H1 (cell line): ENCODE measurements around the gene HMCN2. TPM values are rescaled to one million over a fixed set of nuclear protein-coding genes. Genes with fewer than 3 reads are reported as not detected.

ENCODE experiments used
- CTCF ChIA-PET: fragments of 300-600 bp; sonication (Branson Sonifier 250); formaldehyde crosslinking; loops from one replicate; lab custom pipeline; 2021; ENCODE audit not compliant: partially characterized antibody; lab: Charles Lee
- POLR2A ChIA-PET: fragments of 300-600 bp; sonication (Branson Sonifier 250); formaldehyde crosslinking; loops from one replicate; lab custom pipeline; 2021; ENCODE audit warnings: inconsistent platforms; ENCODE audit not compliant: partially characterized antibody; lab: Charles Lee
- DNase-seq, 2 experiments: peaks; one replicate each; pipeline versions ENCODE4 v3.0.0 to v3.0.0-alpha.2; 2010 to 2022; ENCODE audit warnings: low spot score in 2 of 2, low read depth in 1 of 2, mixed read lengths in 1 of 2
- FAIRE-seq: peaks from 2 replicates; lab custom pipeline; 2011; peaks lifted over from hg19 to GRCh38; lab: Jason Lieb, UNC
- H2AFZ ChIP-seq: 2 replicates; pipeline ENCODE4 v1.8.1; 2012; ENCODE audit warnings: low read length, inconsistent platforms
- H2AK5ac ChIP-seq: 2 replicates; pipeline ENCODE4 v1.6.1; 2013; ENCODE audit warnings: low read depth, low read length
- H2BK120ac ChIP-seq: replicated peaks from 2 replicates; pipeline ENCODE3; 2013; ENCODE audit warnings: low read depth, low read length, inconsistent platforms
- H2BK12ac ChIP-seq: 2 replicates; pipeline ENCODE4 v1.6.1; 2013; ENCODE audit warnings: low read depth, low read length
- H2BK15ac ChIP-seq: 2 replicates; pipeline ENCODE4 v1.6.1; 2013; ENCODE audit warnings: low read length
- H2BK20ac ChIP-seq: 2 replicates; pipeline ENCODE4 v1.6.1; 2013; ENCODE audit warnings: low read length
- H2BK5ac ChIP-seq: 2 replicates; pipeline ENCODE4 v1.6.1; 2013; ENCODE audit warnings: low read depth, low read length
- H3K14ac ChIP-seq: 2 replicates; pipeline ENCODE4 v1.6.1; 2013; ENCODE audit warnings: inconsistent platforms; ENCODE audit not compliant: insufficient read length
- H3K18ac ChIP-seq: 2 replicates; pipeline ENCODE4 v1.6.1; 2013; ENCODE audit warnings: low read length; ENCODE audit errors: extremely low read depth
- H3K23ac ChIP-seq: 2 replicates; pipeline ENCODE4 v1.6.1; 2013; ENCODE audit warnings: inconsistent platforms; ENCODE audit not compliant: insufficient read length
- H3K23me2 ChIP-seq: 2 replicates; pipeline ENCODE4 v1.6.1; 2013; ENCODE audit warnings: low read depth, low read length
- H3K27ac ChIP-seq: 2 replicates; pipeline ENCODE4 v1.6.1; 2011; ENCODE audit warnings: low read depth, low read length, inconsistent platforms
- H3K27me3 ChIP-seq, 4 experiments: replicated peaks in 1 of 4; 1 replicate in 1 of 4; 2 replicates in 3 of 4; pipeline versions ENCODE4 v1.6.1 to v1.8.1; 2011 to 2013; ENCODE audit warnings: low read length in 3 of 4, mild to moderate bottlenecking in 3 of 4, inconsistent platforms in 2 of 4, mixed read lengths in 2 of 4, moderate library complexity in 1 of 4; ENCODE audit not compliant: control insufficient read depth in 3 of 4, insufficient read depth in 3 of 4; ENCODE audit errors: extremely low read depth in 1 of 4
- H3K36me3 ChIP-seq, 4 experiments: 2 replicates each; pipeline versions ENCODE4 v1.6.1 to v1.8.1; 2011 to 2013; ENCODE audit warnings: mild to moderate bottlenecking in 4 of 4, low read length in 3 of 4, moderate library complexity in 2 of 4, control low read depth in 1 of 4, inconsistent platforms in 1 of 4; ENCODE audit not compliant: insufficient read depth in 4 of 4, control insufficient read depth in 2 of 4
- H3K4ac ChIP-seq: replicated peaks from 2 replicates; pipeline ENCODE3; 2013; ENCODE audit warnings: low read length, low read depth, mixed read lengths, inconsistent platforms; ENCODE audit not compliant: insufficient read length
- H3K4me1 ChIP-seq, 4 experiments: replicated peaks in 1 of 4; 1 replicate in 1 of 4; 2 replicates in 3 of 4; pipeline versions ENCODE4 v1.6.1 to v1.8.1; 2011 to 2013; ENCODE audit warnings: low read length in 3 of 4, inconsistent platforms in 2 of 4, mixed read lengths in 1 of 4; ENCODE audit not compliant: insufficient read depth in 4 of 4, control insufficient read depth in 3 of 4
- H3K4me2 ChIP-seq, 2 experiments: 2 replicates each; pipeline versions ENCODE4 v1.6.1 to v1.8.1; 2011 to 2013; ENCODE audit warnings: low read depth in 2 of 2, low read length in 2 of 2, control low read depth in 1 of 2, inconsistent platforms in 1 of 2, mild to moderate bottlenecking in 1 of 2; ENCODE audit not compliant: insufficient read depth in 1 of 2
- H3K4me3 ChIP-seq, 4 experiments: fragments of 200-600, 300-600 bp in 1 of 4; sonication (generic), shearing (Covaris generic), sonication (Bioruptor Twin) in 1 of 4; 2 replicates each; pipeline versions ENCODE4 v1.5.1 to v1.8.1; 2011 to 2016; ENCODE audit warnings: low read length in 4 of 4, low read depth in 3 of 4, control low read depth in 2 of 4, inconsistent platforms in 2 of 4, mild to moderate bottlenecking in 2 of 4, mixed read lengths in 1 of 4, moderate library complexity in 1 of 4; ENCODE audit not compliant: insufficient read depth in 2 of 4; ENCODE audit errors: extremely low read depth in 1 of 4
- H3K56ac ChIP-seq: replicated peaks from 2 replicates; pipeline ENCODE3; 2013; ENCODE audit warnings: low read depth, mild to moderate bottlenecking, mixed read lengths, low read length, inconsistent platforms; ENCODE audit not compliant: insufficient read length
- H3K79me1 ChIP-seq: 2 replicates; pipeline ENCODE4 v1.6.1; 2013; ENCODE audit warnings: low read depth, low read length, control low read depth
- H3K79me2 ChIP-seq, 2 experiments: 2 replicates each; pipeline versions ENCODE4 v1.6.1 to v1.8.1; 2012 to 2013; ENCODE audit warnings: low read length in 2 of 2, mild to moderate bottlenecking in 2 of 2, inconsistent platforms in 1 of 2; ENCODE audit not compliant: insufficient read depth in 2 of 2, control insufficient read depth in 1 of 2
- H3K9ac ChIP-seq, 4 experiments: replicated peaks in 1 of 4; 1 replicate in 1 of 4; 2 replicates in 3 of 4; pipeline versions ENCODE4 v1.6.1 to v1.8.1; 2011 to 2013; ENCODE audit warnings: low read depth in 3 of 4, low read length in 3 of 4, control low read depth in 2 of 4, mild to moderate bottlenecking in 2 of 4, moderate library complexity in 2 of 4, inconsistent platforms in 1 of 4; ENCODE audit errors: extremely low read depth in 1 of 4
- H3K9me3 ChIP-seq, 2 experiments: 2 replicates each; pipeline versions ENCODE4 v1.6.1 to v1.8.1; 2012 to 2013; ENCODE audit warnings: mild to moderate bottlenecking in 2 of 2, moderate library complexity in 2 of 2, control low read depth in 1 of 2, inconsistent platforms in 1 of 2, low read depth in 1 of 2, low read length in 1 of 2, mixed read lengths in 1 of 2; ENCODE audit not compliant: insufficient read depth in 2 of 2
- H4K20me1 ChIP-seq, 2 experiments: replicated peaks in 1 of 2; 2 replicates each; pipeline versions ENCODE3 to v1.8.1; 2011 to 2013; ENCODE audit warnings: inconsistent platforms in 2 of 2, low read length in 2 of 2, mild to moderate bottlenecking in 1 of 2; ENCODE audit not compliant: insufficient read depth in 2 of 2, control insufficient read depth in 1 of 2
- H4K5ac ChIP-seq: 2 replicates; pipeline ENCODE4 v1.6.1; 2013; ENCODE audit warnings: low read length, low read depth, mixed read lengths, inconsistent platforms; ENCODE audit not compliant: insufficient read length
- H4K8ac ChIP-seq: 2 replicates; pipeline ENCODE4 v1.8.0; 2013; ENCODE audit warnings: mild to moderate bottlenecking, moderate library complexity, low read length, inconsistent platforms; ENCODE audit not compliant: insufficient read depth; ENCODE audit errors: extremely low read depth
- H4K91ac ChIP-seq: replicated peaks from 2 replicates; pipeline ENCODE3; 2013; ENCODE audit warnings: low read length, mixed read lengths, inconsistent platforms; ENCODE audit not compliant: insufficient read length
- CBX8 ChIP-seq: fragments of 300-800, 300-1000 bp; sonication (generic); IDR thresholded peaks from 2 replicates; pipeline ENCODE4 v1.7.1; 2016; ENCODE audit warnings: low read depth, low read length, borderline replicate concordance
- EGR1 ChIP-seq: IDR thresholded peaks from 2 replicates; pipeline ENCODE4 v1.6.1; 2011; ENCODE audit warnings: low read depth, low read length, borderline replicate concordance
- GTF2F1 ChIP-seq: IDR thresholded peaks from 2 replicates; pipeline ENCODE4 v1.6.1; 2012; ENCODE audit warnings: low read depth, low read length, improper control_type of control experiment, borderline replicate concordance
- MAFK ChIP-seq: IDR thresholded peaks from 2 replicates; pipeline ENCODE4 v1.6.1; 2012; ENCODE audit warnings: low read depth, mild to moderate bottlenecking, improper control_type of control experiment, low read length
- NANOG ChIP-seq: IDR thresholded peaks from 2 replicates; pipeline ENCODE4 v1.6.1; 2011; ENCODE audit warnings: low read length, low read depth, mild to moderate bottlenecking, inconsistent platforms; ENCODE audit not compliant: insufficient read depth, poor library complexity, severe bottlenecking
- NRF1 ChIP-seq: IDR thresholded peaks from 2 replicates; pipeline ENCODE4 v1.6.1; 2011; ENCODE audit warnings: mild to moderate bottlenecking, low read depth, low read length, improper control_type of control experiment
- PHF8 ChIP-seq: fragments of 200-600 bp; sonication (generic); conservative IDR thresholded peaks from 2 replicates; pipeline ENCODE4 v1.7.1; 2012; ENCODE audit warnings: low read depth, mild to moderate bottlenecking, inconsistent platforms, low read length, moderate library complexity
- POLR2A ChIP-seq, 2 experiments: IDR thresholded peaks; 1 replicate in 1 of 2; 2 replicates in 1 of 2; pipeline ENCODE4 v1.6.1; 2011; ENCODE audit warnings: low read depth in 2 of 2, low read length in 2 of 2, mild to moderate bottlenecking in 2 of 2; ENCODE audit errors: control extremely low read depth in 1 of 2
- RFX5 ChIP-seq: IDR thresholded peaks from 2 replicates; pipeline ENCODE4 v1.6.1; 2011; ENCODE audit warnings: low read depth, low read length, improper control_type of control experiment, borderline replicate concordance
- SUZ12 ChIP-seq: fragments of 200-600 bp; sonication (generic); IDR thresholded peaks from 2 replicates; pipeline ENCODE4 v1.6.1; 2012; ENCODE audit warnings: mild to moderate bottlenecking, inconsistent platforms, low read length, moderate library complexity, mixed read lengths
- TCF12 ChIP-seq: IDR thresholded peaks from 2 replicates; pipeline ENCODE4 v1.6.1; 2011; ENCODE audit warnings: low read depth, mild to moderate bottlenecking, low read length
- WGBS, 2 experiments: shearing (Covaris generic) in 1 of 2; methylation state at CpG; one replicate each; pipeline versions ENCODE4 v1.1.6 to v1.1.7; 2013 to 2015; ENCODE audit warnings: low lambda C conversion rate in 2 of 2, mixed read lengths in 2 of 2, inconsistent platforms in 1 of 2, low coverage in 1 of 2, missing lambda C conversion rate in 1 of 2; ENCODE audit not compliant: insufficient replicate concordance in 2 of 2, insufficient coverage in 1 of 2, insufficient read length in 1 of 2; ENCODE audit errors: extremely low coverage in 1 of 2, missing lambda C conversion rate in 1 of 2; 5-methylcytosine and 5-hydroxymethylcytosine counted together
- polyA plus RNA-seq, 7 experiments: library from polyadenylated mRNA; depleted of rRNA in 3 of 7; stranded (reverse) in 5 of 7; unstranded in 2 of 7; fragments of >200 nt in 5 of 7; fragments of 200-250 nt in 2 of 7; gene quantifications; 1 replicate in 5 of 7; 2 replicates in 1 of 7; 4 replicates in 1 of 7; pipeline versions ENCODE4 v1.2.1 to v1.2.3, GENCODE V29; 2011 to 2013; ENCODE audit warnings: missing spikeins in 2 of 7, mixed read lengths in 2 of 7
- total RNA-seq: library from RNA; stranded (reverse); fragmentation: NEBNext Ultra II Directional; extraction: Animal tissue kit (Norgen Biotek cat#: 25700); gene quantifications from 2 replicates; pipeline ENCODE4 v1.2.1, GENCODE V29; 2021
- TF ChIP-seq, protein P1 (sequence below), 3 experiments: IDR thresholded peaks; 1 replicate in 2 of 3; 2 replicates in 1 of 3; pipeline versions ENCODE4 v1.5.1 to v1.6.1; 2011; ENCODE audit warnings: low read length in 3 of 3, mild to moderate bottlenecking in 3 of 3, inconsistent platforms in 2 of 3, low read depth in 1 of 3, moderate library complexity in 1 of 3; ENCODE audit not compliant: insufficient read depth in 1 of 3; ENCODE audit errors: control extremely low read depth in 1 of 3

Gene HMCN2
- total and polyA plus RNA-seq, 2 of the 8 experiments (the other 6 are each of a cell fraction or from before 2014, with no cell fraction given), result 5.0 to 9.1 TPM

DNA sequence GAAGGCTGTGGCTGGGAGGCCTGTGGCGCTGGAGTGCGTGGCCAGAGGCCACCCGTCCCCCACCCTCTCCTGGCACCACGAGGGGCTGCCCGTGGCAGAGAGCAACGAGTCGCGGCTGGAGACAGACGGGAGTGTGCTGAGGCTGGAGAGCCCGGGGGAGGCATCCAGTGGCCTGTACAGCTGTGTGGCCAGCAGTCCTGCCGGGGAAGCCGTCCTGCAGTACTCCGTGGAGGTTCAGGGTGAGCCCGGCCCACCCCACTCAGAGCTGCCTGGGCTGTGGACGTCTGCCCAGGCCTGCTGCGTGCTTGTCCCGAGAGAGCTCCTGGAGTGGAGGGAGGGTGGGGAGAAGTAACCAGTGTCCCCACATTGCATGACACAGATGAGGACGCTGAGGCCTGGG is 89.2 kb downstream of the HMCN2 start:
- Histone ChIP-seq H3K4ac (no peak overlapping the region), H3K23me2 (peaks cover 7% of the 10 kb centered on the region; the same call in 1 of the 2 replicates), H4K91ac (no peak overlapping the region), H2BK120ac (no peak overlapping the region), H4K20me1 (peaks cover 0 to 1% of the 10 kb centered on the region in 2 experiments), H3K4me1 (no peaks in the 10 kb centered on the region), H2AK5ac (no peak overlapping the region), H3K56ac (no peak overlapping the region), H3K27me3 (no peaks in the 10 kb centered on the region), H3K79me1 (no peaks in the 10 kb centered on the region), H3K18ac (no peak overlapping the region), H2BK15ac (no peak overlapping the region), H3K9me3 (no peaks in the 10 kb centered on the region), H4K5ac (no peak overlapping the region), H3K4me2 (no peak overlapping the region), H2BK5ac (no peak overlapping the region), H4K8ac (peak overlapping the region; percentile 51; the same call in 1 of the 2 replicates), H3K14ac (no peak overlapping the region), H2BK20ac (no peak overlapping the region), H3K4me3 (no peak overlapping the region), H3K9ac (no peak overlapping the region), H3K23ac (no peak overlapping the region), H3K27ac (no peak overlapping the region), H2AFZ (no peak overlapping the region), H2BK12ac (no peak overlapping the region), H3K79me2 (no peaks in the 10 kb centered on the region), H3K36me3 (no peaks in the 10 kb centered on the region)
- DNase-seq (no peak), FAIRE-seq (no peak)
- CTCF ChIA-PET, result interaction anchor here (1.4 to 3.0 kb wide), 2 partner anchors 12 to 54 kb away, joined by 4 to 15 read pairs; no protein-coding TSS in a partner anchor
- 88% methylated on average over 18 of the region's 18 CpGs; no CpG with 5 or more reads in 1 of the 2 experiments for WGBS, 2 experiments
- POLR2A ChIA-PET, result interaction anchor here (1.3 kb wide), 1 partner anchor 15 kb away, joined by 6 read pairs; no protein-coding TSS in a partner anchor
- TF ChIP-seq SUZ12 (no peak), PHF8 (no peak), TCF12 (no peak), POLR2A (IDR thresholded peaks at IDR 0.05; ENCODE audit: control extremely low read depth in 1 of 2, low read depth in 2 of 2, low read length in 2 of 2) (no peak), CBX8 (no peak), RFX5 (no peak), MAFK (no peak), EGR1 (no peak), NANOG (no peak), GTF2F1 (no peak), NRF1 (no peak)
- TF ChIP-seq, protein P1, sequence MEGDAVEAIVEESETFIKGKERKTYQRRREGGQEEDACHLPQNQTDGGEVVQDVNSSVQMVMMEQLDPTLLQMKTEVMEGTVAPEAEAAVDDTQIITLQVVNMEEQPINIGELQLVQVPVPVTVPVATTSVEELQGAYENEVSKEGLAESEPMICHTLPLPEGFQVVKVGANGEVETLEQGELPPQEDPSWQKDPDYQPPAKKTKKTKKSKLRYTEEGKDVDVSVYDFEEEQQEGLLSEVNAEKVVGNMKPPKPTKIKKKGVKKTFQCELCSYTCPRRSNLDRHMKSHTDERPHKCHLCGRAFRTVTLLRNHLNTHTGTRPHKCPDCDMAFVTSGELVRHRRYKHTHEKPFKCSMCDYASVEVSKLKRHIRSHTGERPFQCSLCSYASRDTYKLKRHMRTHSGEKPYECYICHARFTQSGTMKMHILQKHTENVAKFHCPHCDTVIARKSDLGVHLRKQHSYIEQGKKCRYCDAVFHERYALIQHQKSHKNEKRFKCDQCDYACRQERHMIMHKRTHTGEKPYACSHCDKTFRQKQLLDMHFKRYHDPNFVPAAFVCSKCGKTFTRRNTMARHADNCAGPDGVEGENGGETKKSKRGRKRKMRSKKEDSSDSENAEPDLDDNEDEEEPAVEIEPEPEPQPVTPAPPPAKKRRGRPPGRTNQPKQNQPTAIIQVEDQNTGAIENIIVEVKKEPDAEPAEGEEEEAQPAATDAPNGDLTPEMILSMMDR (IDR thresholded peaks at IDR 0.05; ENCODE audit: control extremely low read depth in 1 of 3, insufficient read depth in 1 of 3, low read depth in 1 of 3, low read length in 3 of 3), result no peak
